ENCODE data around the gene REN.

The REN gene

DNA sequence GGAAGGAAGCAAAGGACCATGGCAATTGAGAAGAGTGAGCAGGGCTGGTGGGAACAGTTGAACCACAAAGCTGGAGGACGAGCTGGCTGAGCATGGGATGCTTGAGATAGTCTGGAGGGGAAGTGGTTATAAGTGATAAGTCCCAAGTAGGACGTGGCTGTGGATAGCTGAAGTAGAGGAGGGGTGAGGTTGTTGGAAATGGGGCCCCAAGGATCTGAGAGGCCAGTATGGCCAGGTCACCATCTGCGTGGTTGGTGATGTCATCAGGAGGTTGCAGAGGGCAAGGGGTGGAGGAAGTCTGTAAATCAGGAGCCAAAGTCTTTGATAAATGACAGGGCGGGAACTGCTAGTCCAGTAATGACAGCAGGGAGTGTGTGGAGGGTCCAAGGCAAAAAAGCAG, 11.0 kb upstream of the REN start:
- no peak for ATAC-seq (replicated peaks)
- no peak for DNase-seq
- no peak overlapping the region for H3K27ac Mint-ChIP-seq
- peaks cover 4 to 5% of the 10 kb centered on the region in 2 donors for H3K9me3 Mint-ChIP-seq
- no peak overlapping the region for H3K4me3 Mint-ChIP-seq
- no peaks in the 10 kb centered on the region for H3K4me1 Mint-ChIP-seq
- peaks cover 0 to 2% of the 10 kb centered on the region in 2 donors for H3K36me3 Mint-ChIP-seq
- H3K27me3 Mint-ChIP-seq = peaks cover 0 to 3% of the 10 kb centered on the region in 2 donors

DNA sequence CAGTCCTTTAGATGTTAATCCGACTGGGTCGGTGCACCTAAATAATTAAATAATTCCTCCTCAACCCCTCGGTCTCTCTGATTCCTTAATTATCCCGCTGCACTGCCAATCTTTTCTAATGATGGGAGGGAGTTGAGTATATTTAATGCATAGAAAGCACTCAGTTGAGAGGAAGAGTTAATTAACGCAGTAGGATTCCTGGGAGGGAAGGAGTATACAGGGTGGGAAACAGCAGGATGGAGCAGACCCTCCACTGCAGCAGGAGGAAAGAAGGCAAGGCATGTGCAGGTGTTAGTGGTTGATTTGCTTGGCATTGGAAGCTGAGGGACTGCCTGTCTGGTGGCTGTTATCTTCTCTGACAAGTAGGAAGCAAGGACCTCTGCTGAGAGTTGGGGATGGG, 9.9 kb upstream of the REN start:
- DNase-seq (no peak), ATAC-seq (replicated peaks) (no peak)
- H3K27me3 Mint-ChIP-seq = peaks cover 0 to 3% of the 10 kb centered on the region in 2 donors
- H3K4me3 Mint-ChIP-seq = no peak overlapping the region
- no peaks in the 10 kb centered on the region for H3K4me1 Mint-ChIP-seq
- H3K9me3 Mint-ChIP-seq = peaks cover 7 to 8% of the 10 kb centered on the region in 2 donors
- H3K27ac Mint-ChIP-seq = no peak overlapping the region
- H3K36me3 Mint-ChIP-seq = peaks cover 0 to 6% of the 10 kb centered on the region in 2 donors

DNA sequence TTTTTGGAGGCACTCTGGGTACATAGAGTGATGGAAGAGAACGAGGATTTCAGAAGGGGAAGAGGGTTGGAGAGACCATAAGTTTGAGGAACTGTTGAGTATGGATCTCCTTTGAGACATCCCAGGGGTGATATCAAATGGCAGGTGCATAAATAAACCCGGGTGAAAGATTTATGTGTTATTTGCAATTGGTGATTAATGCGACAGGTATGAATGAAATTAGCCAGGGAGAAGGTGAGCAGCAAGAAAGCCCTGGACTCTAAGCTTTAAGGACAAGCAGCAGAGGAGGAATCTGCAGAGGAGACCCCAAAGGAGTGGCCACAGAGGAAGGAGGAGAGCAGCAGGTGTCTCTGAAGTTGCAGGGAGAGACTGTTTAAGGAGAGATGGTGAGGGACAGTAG, 8.8 kb upstream of the REN start:
- no peaks in the 10 kb centered on the region for H3K4me1 Mint-ChIP-seq
- peaks cover 0 to 3% of the 10 kb centered on the region in 2 donors for H3K27me3 Mint-ChIP-seq
- H3K4me3 Mint-ChIP-seq = no peak overlapping the region
- no peak for DNase-seq
- ATAC-seq (replicated peaks) = no peak
- peaks cover 0 to 6% of the 10 kb centered on the region in 2 donors for H3K36me3 Mint-ChIP-seq
- no peak overlapping the region for H3K27ac Mint-ChIP-seq
- H3K9me3 Mint-ChIP-seq = peaks cover 11% of the 10 kb centered on the region in 2 donors

DNA sequence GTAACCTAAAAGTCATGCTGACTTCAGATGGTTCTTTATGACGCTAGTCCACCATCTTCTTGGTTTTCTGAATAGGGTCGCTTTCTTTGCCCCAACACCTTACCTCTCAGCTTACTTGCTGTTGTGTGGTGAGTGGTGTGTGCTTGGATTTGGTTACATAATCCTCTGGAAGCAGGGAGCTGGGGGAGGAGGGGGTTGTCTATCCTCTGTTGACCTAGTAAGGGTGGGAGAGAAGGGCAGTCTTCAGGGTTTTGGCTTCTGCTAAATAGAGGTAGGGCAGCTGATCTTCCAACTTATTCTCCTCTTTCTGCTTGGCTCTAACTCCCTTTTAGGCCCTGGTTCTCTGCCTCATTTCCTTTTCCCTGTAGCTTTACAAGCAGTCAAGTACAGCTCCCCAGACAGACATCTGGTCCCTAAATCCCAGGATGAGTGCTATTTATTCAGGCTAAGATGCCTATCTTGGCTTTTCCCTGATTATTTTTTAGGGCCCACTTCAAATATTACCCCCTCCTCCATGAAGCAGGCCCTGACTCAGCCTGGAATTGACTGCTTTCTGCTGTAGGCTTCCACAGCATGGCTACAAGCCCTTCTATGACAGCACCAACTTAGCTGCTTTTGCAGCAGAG, 6.4 kb upstream of the REN start:
- H3K9me3 Mint-ChIP-seq = peaks cover 14 to 18% of the 10 kb centered on the region in 2 donors
- H3K36me3 Mint-ChIP-seq = peaks cover 0 to 6% of the 10 kb centered on the region in 2 donors
- ATAC-seq (replicated peaks) (no peak), DNase-seq (no peak)
- peaks cover 1 to 3% of the 10 kb centered on the region in 2 donors for H3K27me3 Mint-ChIP-seq
- H3K4me1 Mint-ChIP-seq = no peaks in the 10 kb centered on the region
- H3K4me3 Mint-ChIP-seq = no peak overlapping the region
- no peak overlapping the region for H3K27ac Mint-ChIP-seq

DNA sequence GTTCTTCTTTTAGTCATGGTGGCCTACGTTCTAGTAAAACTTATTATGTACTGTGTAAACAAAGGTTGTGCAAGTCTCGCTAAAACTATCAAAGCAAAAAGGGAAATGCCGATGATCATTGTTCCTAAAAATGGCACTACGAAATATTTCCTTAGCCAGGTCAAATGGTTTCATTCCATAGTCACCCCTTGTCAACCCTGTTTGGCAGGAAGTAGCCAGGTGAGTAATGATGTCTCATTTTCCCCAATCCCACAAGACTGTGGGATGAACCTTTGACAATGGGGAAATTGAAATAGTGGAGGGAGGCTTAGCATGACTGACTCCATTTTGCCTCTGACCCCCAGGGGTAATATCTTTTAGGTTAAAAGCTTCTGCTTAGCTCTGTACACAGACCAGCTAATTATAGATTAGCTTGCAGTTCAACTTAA, 5.6 kb upstream of the REN start:
- Mint-ChIP-seq H3K27me3 (peaks cover 6 to 7% of the 10 kb centered on the region in 2 donors), H3K4me1 (no peaks in the 10 kb centered on the region), H3K36me3 (peaks cover 0 to 6% of the 10 kb centered on the region in 2 donors), H3K27ac (no peak overlapping the region), H3K4me3 (no peak overlapping the region), H3K9me3 (peaks cover 14 to 20% of the 10 kb centered on the region in 2 donors)
- no peak for ATAC-seq (replicated peaks)
- no peak for DNase-seq

DNA sequence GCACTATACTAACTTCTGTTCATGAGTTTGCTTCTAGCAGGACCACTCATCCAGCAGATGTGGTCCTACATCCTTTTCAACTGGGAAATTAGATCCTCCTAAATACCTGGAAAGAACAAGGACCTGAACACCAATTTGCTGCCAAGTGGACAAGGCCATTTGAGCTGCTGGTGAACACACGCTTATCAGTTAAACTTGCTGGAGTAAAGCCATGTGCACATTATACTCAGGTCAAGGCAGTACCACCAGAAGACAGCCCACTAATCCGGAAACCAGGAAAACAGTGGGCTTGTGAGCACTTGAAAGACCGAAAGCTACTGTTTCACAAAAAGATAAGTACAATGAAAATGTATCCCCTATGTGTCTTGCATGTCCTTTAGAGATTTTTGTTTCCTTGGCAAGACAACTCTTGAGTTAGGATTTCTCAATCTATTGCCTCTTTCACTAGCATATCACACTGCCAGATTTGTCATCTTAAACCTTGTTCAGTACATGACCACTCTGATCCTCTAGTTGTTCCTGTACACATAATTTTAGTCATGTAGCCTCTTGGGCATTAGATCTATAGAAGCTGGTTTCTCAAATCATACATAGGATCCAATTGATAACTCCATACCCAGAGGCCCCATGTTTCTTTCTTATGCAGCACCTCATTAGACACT, 4.5 kb upstream of the REN start:
- Mint-ChIP-seq H3K4me1 (no peaks in the 10 kb centered on the region), H3K4me3 (no peak overlapping the region), H3K36me3 (peaks cover 0 to 6% of the 10 kb centered on the region in 2 donors), H3K9me3 (peaks cover 14 to 20% of the 10 kb centered on the region in 2 donors), H3K27ac (no peak overlapping the region), H3K27me3 (peaks cover 14 to 15% of the 10 kb centered on the region in 2 donors)
- no peak for ATAC-seq (replicated peaks)
- no peak for DNase-seq

DNA sequence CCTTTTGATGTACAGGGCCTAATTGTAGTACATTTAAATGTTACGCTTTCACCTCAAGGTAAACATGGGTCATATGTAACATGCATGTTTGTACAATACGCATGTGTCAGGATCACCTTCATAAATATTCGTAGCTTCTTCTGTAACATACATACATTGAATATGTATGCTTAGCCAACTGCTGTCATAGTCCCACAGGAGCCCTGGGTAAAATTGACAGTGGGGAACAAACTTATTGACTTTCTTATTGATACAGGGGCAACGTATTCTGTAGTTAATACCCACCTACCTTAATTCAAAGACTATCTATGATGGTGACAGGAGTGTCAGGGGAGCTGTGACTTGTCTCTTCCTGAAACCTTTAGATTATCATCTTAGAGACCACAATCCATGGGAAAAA, 3.7 kb upstream of the REN start:
- H3K4me1 Mint-ChIP-seq = no peaks in the 10 kb centered on the region
- H3K4me3 Mint-ChIP-seq = no peak overlapping the region
- H3K27ac Mint-ChIP-seq = no peak overlapping the region
- DNase-seq (no peak), ATAC-seq (replicated peaks) (no peak)
- H3K9me3 Mint-ChIP-seq = peaks cover 14 to 20% of the 10 kb centered on the region in 2 donors
- H3K36me3 Mint-ChIP-seq = peaks cover 0 to 6% of the 10 kb centered on the region in 2 donors
- H3K27me3 Mint-ChIP-seq = peaks cover 19 to 22% of the 10 kb centered on the region in 2 donors

DNA sequence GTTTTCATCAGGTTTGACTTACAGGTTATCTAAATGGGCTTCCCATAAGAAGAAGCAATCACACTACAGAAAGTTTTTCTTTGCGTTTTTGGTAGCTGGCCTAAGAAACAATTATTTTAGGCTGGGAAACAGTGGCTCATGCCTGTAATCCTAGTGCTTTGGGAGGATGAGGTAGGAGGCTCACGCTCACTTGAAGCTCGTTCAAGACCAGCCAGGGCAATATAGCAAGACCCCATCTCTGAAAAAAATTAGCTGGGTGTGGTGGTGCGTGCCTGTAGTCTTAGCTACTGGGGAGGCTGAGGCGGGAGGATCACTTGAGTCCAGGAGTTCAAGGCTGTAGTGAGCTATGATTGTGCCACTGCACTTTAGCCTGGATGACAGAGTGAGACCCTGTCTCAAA, 1.6 kb upstream of the REN start:
- H3K36me3 Mint-ChIP-seq = peaks cover 0 to 3% of the 10 kb centered on the region in 2 donors
- H3K9me3 Mint-ChIP-seq = peaks cover 10 to 19% of the 10 kb centered on the region in 2 donors
- ATAC-seq (replicated peaks) (no peak), DNase-seq (no peak)
- H3K27me3 Mint-ChIP-seq = peaks cover 16 to 27% of the 10 kb centered on the region in 2 donors
- H3K4me1 Mint-ChIP-seq = no peaks in the 10 kb centered on the region
- H3K27ac Mint-ChIP-seq = no peak overlapping the region
- no peak overlapping the region for H3K4me3 Mint-ChIP-seq

DNA sequence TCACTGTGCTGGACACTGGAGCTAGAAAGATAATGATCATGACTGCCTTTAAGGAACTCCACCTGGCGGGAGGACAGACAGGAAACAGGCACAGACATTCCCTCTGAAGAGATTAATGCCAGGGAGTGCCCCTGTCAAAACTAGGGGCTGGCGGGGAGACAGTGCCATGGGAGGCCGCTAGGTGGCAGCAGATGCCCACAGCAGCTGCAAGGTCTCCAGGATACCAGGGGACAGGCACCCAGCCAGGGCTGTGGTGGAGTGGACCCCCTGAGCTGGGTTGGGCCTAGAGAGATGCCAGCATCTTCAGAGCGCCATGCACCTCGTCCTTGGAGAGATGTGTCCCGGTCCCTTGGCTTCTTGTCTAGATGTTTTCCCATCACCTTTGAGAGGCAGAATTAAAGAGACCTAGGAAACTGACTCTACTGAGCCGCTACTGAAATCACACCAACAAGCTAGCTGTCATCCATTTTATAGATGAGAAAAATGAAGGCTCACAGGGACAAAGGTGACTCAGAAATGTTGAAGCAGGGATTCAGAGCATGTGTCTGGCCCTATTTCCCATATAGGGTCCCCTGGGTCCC, 3.6 kb downstream of the REN start:
- Mint-ChIP-seq H3K36me3 (no peaks in the 10 kb centered on the region), H3K9me3 (peaks cover 0 to 3% of the 10 kb centered on the region in 2 donors), H3K27ac (peak overlapping the region; percentile 56), H3K4me3 (no peak overlapping the region), H3K27me3 (peaks cover 34 to 56% of the 10 kb centered on the region in 2 donors), H3K4me1 (peaks cover 5 to 7% of the 10 kb centered on the region in 2 donors)
- peak; percentile 93 to 97 for ATAC-seq (replicated peaks)
- peak; percentile 67 for DNase-seq

DNA sequence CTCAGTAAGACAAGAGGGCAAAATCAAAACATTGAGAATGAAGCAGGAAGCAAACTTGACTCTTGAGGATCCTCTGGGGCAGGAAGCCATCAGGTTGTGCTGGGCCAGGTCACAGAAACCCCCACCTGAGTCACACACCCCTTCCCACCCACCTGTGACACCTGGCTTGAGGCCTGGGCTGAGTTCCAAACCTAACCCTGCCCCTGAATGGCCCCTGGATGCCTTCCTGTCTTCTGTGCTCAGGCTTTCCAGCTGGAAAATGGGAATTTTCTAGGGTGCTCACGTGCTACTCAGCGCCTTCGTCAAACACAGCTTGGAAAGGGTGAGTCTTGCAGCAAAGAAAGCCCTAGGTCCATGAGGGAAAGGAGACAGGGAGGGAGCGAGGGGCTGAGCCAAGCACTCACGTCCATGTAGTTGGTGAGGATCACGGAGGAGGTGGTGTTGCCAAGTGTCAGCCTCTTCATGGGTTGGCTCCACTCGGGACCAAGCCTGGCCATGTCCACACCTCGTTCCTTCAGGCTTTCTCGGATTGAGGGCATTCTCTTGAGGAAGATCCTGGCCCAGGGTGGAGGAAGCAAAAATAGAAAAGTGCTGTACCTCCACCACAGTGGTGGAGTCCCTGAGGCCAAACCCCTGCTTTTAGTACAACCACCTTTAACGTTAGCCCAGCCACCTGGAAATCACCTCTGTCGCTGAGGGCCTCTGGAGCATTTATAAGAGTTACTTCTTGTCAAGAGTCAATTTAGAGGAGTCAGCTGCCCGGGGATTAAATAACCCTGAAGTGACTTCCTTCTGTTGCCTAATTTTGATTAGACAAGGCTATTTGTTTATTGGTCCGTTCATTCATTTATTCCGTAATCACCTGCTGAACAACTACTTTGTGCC, 4.3 kb downstream of the REN start:
- H3K36me3 Mint-ChIP-seq = no peaks in the 10 kb centered on the region
- DNase-seq (no peak), ATAC-seq (replicated peaks) (no peak)
- H3K27ac Mint-ChIP-seq = peak overlapping the region; percentile 57
- H3K4me3 Mint-ChIP-seq = no peak overlapping the region
- H3K27me3 Mint-ChIP-seq = peaks cover 33 to 53% of the 10 kb centered on the region in 2 donors
- peaks cover 5 to 7% of the 10 kb centered on the region in 2 donors for H3K4me1 Mint-ChIP-seq
- no peaks in the 10 kb centered on the region for H3K9me3 Mint-ChIP-seq

DNA sequence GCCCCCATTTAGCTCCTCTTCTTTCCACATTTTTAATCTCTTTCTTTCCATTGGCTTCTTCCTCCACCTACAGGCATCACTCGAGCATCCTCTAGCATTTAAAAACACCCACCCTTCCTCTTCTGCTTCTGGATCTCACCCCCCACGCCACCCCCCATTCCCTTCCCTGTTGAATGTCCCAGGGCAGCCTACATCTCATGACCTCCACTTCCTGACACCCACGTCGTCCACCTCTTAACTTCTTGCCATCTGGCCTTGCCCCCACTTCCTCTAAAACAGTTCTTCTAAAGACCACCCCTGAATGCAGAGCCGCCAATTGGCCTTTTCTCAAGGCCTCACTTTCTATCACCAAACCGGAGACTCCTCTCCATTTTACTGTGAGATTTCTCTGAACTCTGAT, 8.2 kb downstream of the REN start:
- H3K27ac Mint-ChIP-seq = no peak overlapping the region
- ATAC-seq (replicated peaks) = no peak
- DNase-seq = no peak
- H3K9me3 Mint-ChIP-seq = no peaks in the 10 kb centered on the region
- H3K4me3 Mint-ChIP-seq = no peak overlapping the region
- H3K36me3 Mint-ChIP-seq = no peaks in the 10 kb centered on the region
- peaks cover 50 to 60% of the 10 kb centered on the region in 2 donors for H3K27me3 Mint-ChIP-seq
- peaks cover 5 to 7% of the 10 kb centered on the region in 2 donors for H3K4me1 Mint-ChIP-seq

DNA sequence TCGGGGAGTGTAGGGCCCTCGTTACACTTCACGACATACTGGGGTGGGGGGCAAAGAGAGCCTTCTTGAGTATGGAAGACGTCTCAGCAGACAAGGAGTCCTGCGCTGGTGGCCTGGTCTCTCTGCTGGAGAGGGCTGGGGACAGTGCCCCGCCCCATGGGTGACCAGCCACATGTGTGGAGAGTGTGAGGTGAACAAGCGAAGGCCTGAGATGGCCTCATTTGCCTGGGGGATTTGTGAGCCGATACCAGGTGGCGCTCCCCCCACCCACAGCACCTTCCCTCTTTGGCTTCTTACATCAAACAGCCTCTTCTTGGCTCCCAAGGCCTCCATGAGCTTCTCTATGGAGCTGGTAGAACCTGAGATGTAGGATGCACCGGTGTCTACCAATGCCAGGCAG, 10.3 kb downstream of the REN start:
- Mint-ChIP-seq H3K4me3 (no peak overlapping the region), H3K27me3 (peaks cover 50 to 65% of the 10 kb centered on the region in 2 donors), H3K27ac (no peak overlapping the region)

DNA sequence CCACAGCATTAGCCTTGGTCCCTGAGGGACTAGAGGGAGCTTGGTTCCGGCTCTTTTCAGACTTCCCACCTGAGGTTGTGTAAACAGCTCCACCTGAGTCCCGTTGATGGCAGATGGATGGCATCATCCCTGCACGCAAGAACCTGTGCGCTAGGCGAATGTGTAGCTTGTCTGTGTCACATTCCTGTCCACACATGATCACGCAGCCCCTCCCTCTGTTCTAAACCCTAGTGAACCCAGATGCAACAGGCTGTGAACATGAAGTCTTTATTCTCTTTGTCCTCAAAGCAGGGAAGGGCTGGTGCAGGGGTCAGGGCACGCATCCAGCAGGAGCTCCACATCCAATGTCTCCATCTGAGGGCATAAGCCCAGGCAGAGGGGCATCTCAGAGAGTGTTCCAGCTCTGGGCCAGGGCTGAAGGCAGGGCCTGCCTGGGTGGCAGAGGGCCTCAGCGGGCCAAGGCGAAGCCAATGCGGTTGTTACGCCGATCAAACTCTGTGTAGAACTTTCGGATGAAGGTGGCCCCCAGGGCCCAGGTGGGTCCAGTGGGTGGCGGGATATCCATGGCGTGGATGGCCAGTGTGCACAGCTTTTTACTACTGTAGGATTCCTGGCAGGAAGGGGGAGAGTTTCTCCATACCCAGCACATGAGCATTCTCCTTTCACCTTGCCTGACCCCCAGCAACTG, 11.4 kb downstream of the REN start:
- no peak overlapping the region for H3K4me3 Mint-ChIP-seq
- no peak overlapping the region for H3K27ac Mint-ChIP-seq

More for the DNA sequence above, 10.3 kb downstream of the REN start:
- no peaks in the 10 kb centered on the region for H3K9me3 Mint-ChIP-seq
- H3K36me3 Mint-ChIP-seq = no peaks in the 10 kb centered on the region
- no peak for ATAC-seq (replicated peaks)
- H3K4me1 Mint-ChIP-seq = peaks cover 6 to 17% of the 10 kb centered on the region in 2 donors
- no peak for DNase-seq

More for the DNA sequence above, 11.4 kb downstream of the REN start:
- DNase-seq (no peak), ATAC-seq (replicated peaks) (no peak)
- Mint-ChIP-seq H3K36me3 (no peaks in the 10 kb centered on the region), H3K9me3 (no peaks in the 10 kb centered on the region), H3K4me1 (peaks cover 8 to 20% of the 10 kb centered on the region in 2 donors), H3K27me3 (peaks cover 54 to 64% of the 10 kb centered on the region in 2 donors)
